GM18909 (cell line): ENCODE data around the gene CASD1.
A peak's percentile ranks its signal among the peaks of the same experiment; 100 is the strongest.

Source experiments
- ATAC-seq: cut with Tn5 transposase; IDR thresholded peaks from one replicate; pipeline ENCODE4 v1.9.1; 2021; ENCODE audit warnings: mild to moderate bottlenecking; ENCODE audit not compliant: unreplicated experiment, poor library complexity

CASD1 gene

DNA sequence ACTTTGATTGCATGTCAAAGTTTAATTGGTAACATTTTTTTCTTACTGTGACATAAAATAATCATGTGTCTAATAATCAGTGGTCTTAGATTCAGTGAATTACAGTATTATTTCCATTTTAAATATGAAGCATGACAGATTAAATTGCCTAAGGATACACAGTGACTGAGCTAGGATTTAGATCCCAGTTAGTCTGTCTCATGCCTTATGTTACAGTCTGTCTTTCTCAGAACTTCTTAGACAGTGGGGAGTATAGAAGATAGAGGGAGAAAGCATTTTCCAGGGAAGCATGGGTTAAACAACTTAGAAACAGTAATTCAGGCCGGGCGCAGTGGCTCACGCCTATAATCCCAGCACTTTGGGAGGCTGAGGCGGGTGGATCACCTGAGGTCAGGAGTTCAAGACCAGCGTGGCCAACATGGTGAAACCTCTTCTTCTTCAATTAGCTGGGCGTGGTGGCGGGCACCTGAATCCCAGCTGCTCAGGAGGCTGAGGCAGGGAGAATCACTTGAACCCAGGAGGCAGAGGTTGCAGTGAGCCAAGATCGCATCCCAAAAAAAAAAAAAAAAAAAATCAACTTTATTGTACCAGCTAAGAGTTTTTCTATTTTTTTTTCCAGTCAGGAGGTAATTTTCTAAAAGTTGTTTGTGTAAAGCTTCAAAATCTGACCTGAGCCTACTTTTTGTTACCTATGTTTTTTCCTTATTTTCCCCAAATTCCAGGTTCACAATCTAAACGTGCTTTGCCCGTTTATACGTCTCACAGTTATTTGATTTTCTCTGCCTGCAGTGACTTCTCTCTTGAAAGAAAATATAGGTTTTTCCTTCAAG is 3.3 kb downstream of the CASD1 start:
- ATAC-seq, result no peak

DNA sequence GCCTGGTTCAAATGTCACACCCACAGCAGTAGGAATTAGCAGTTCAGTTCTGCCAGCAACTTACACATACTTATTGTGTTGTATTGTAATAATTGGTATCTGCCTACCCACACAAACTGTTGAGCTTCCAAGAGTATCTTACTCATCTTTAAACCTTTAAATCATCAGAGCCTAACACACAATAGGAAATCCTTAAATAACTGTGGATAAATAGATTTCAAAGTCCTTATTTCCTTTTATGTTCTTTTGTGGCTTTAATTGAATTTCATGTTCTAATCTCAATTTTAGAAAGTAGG is 3.9 kb downstream of the CASD1 start:
- no peak for ATAC-seq

GRCh38 chr7:94514140-94514889 is 4.7 kb downstream of the CASD1 start:
- no peak for ATAC-seq

DNA sequence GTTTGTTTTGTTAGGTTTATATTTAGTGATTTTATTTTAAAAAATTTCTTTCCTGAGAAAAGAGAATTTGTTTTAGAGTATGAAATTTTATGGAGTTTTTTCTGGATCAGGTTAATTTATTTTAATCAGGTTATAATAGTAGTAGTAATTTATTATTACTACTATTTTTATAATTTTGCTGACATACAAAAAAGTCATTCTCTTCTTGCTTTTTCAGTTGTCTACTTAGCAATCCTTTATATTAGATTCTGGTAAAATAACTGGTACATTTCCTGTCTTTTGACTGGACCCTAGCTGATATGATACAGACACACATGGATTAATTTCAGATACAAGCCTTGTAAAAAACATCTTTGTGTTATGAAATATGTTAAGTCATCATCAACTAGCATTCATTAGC is 5.3 kb downstream of the CASD1 start:
- ATAC-seq, result no peak

- ATAC-seq, result no peak
Observed at GRCh38 chr7:94525923-94526322, 16.3 kb downstream of the CASD1 start.

GRCh38 chr7:94529516-94529915 is 19.9 kb downstream of the CASD1 start:
- no peak for ATAC-seq

GRCh38 chr7:94530109-94530508 is 20.5 kb downstream of the CASD1 start:
- ATAC-seq, result no peak

DNA sequence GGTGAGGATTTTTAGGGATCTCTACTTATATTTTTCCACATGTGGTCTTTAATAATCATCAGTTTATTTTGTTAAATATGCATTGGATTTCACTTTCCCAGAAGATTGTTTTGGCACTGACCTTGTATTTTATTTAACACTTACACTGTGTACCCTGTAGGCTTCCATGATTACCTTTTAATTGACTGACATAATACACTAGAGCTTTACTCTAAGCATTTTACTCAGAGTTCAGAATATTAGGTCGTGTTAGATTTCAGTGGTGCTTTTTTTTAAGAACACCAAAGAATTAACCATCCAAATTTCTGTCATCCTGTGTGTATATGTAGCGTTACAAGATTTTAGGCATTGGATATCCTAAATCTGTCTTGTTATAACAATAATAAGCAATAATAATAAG is 23.1 kb downstream of the CASD1 start:
- ATAC-seq, result no peak

DNA sequence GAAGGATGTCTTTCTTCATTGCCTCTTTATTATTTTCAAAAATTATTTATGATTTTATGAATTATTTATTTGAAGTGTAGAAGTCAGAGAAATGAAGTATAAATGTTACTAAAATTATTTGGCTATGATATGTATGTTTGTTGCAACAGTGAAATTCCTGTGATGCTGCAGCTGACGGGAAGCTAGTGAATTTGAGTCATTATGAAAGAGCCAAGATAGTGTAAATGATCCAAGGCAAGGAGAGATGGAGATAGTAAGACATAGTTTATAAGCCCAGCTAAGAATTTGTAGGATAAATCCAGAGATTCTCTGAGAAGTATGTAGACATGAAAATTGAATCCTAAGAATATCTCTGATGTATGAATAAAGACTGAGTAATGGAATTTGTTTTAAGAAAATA is 30.8 kb downstream of the CASD1 start:
- ATAC-seq, result no peak

GRCh38 chr7:94547126-94547525 is 37.5 kb downstream of the CASD1 start:
- no peak for ATAC-seq

DNA sequence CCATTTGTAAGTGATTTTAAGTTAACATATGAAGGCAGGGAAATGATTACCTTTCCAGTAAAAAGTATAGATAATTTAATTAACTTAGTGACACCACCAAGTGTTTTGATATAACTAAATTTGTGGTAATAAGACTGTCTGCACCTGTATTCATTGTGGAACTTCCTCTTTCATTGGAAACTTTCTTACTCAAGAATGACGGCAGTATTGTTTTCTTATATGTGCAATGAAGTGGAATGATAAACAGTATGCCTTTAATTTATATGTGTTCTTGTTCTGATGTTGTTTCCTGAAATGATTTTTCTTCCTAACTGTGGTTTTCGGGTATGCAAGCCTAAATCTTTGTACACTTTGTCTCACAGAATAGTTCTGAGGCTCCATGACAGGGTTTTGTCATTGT is 46.4 kb downstream of the CASD1 start:
- ATAC-seq, result peak; percentile 87

DNA sequence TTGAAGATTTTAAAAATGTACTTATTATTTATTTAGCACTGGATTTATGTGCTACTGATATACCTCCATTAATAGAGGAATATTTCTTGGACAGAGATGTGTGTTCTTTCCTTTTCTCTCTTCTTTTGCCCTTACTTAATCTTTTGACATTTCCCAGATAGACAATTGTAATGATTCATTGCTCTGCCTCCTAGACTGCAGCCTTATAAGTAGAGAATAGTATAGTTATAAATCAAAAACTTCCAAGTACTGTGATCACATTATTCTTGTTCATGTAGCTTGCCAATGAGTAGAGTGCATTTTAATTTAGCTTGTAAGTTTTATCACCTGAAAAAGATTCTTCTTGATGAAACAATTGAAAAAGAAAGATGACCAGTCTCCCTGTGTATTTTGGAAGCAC is 47.6 kb downstream of the CASD1 start:
- no peak for ATAC-seq

DNA sequence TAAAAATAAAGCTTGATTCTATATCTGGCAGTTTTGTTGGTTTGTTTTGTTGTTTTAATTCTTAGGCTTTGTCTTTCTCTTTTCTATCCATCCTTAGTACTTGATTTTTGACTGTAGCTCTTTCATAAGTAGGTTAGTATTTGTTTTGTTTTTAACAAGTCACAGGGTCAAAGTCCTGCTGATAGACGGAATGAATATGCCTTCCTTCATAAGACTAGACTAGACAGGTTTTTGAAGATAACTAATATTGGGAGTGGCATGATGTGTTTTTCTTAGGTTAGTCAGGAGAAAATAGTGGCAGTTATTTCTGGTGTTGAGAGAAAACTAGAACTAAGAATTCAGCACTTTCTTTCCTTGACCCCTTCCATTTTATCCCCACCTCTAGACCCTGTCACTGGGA is 50.4 kb downstream of the CASD1 start:
- ATAC-seq, result no peak

DNA sequence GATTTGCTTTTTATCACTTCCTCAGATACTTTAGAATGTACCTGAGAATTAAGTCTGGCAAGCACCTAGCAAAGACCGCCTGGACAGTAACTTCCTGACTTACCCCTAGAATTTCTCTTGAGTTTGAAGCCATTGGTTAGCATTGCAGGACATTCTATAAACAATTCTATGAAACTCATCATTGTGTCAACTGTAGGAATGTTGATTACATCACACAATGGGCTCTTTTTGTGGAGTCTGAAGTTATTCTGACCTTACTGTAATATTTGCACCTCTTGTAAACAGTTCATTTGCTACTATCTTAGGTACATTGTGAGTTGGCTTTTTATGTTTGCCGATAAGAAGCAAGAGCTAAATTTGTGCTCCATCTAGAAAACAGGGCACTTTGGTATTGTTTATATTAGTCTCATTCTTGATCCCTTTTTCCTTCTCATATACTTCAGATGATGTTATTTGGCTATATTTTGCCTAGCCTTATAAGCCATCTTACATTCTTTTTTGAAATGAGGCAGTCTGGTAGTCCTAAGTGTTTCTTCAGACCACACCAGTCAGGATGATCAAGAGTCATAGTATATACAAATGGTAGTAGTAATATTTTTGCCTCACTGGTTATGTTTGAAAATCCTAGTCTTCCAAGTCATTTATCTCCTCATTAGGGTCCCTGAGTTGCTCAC is 52.4 kb downstream of the CASD1 start:
- no peak for ATAC-seq

DNA sequence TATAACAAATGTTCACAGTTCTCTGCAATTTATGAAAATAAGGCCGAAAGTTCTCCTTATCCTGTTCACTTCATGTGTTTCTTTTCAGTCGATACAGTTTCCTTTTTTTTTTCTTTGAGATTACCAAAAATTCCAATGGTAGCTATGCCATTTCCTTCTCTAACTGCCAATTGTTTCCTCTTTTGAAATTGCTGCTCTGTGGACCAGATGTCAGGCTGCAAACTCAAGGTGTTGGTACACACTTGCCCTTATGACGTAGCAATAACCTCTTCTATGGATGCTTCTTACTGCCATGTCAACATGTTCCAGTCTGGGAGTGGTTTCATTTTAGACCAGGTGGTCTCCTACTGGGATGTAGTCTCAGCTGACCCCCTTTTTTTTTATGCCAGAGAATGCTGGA is 52.9 kb downstream of the CASD1 start:
- no peak for ATAC-seq

DNA sequence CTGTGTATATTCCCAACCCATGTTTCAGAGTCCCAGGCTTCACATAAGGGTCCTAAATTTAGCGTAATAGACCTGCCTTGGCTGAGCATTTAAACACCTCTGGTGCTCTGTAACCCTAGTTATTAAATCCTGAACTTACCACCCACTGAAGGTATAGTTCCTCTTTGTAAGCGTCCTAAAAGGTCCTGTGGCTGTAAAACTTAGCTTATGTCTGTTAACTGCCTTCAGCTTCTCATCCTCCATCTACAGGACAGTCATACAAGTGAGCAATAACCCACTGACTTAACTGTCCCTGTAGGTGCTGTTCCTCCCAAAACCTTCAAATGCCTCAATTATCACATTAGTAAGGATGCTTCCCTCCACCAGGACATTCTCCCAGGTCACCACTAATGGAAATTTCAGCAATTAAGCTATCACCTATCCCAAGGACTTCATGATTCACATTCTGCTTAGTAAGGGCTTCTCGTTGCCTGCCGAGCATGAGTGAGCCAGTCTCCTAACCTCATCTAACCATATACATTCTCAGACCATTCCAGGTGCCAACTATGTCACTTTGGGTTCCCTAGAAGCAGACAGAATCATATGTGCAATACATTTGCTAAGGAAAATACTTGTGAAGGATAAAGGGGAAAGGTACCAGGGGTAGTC is 55.8 kb downstream of the CASD1 start:
- no peak for ATAC-seq

DNA sequence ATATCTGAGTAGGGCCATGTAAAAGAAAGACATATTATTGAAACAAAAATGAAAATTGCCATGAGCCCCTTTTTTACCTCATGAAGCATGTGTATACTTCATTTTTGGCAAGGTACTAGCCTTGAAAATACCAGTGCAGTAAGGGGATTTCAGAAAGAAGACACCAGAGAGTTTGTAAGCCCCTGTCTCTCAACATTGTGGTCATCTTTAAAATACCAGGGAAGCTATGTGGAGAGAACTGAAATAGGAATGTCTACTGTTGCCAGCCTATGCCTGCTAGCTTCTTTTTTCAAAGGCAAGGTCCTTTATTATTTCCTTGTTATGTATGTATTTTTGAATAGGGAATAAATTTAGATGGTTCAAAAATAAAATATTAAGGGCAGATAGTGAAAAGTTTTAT is 57.8 kb downstream of the CASD1 start:
- no peak for ATAC-seq

DNA sequence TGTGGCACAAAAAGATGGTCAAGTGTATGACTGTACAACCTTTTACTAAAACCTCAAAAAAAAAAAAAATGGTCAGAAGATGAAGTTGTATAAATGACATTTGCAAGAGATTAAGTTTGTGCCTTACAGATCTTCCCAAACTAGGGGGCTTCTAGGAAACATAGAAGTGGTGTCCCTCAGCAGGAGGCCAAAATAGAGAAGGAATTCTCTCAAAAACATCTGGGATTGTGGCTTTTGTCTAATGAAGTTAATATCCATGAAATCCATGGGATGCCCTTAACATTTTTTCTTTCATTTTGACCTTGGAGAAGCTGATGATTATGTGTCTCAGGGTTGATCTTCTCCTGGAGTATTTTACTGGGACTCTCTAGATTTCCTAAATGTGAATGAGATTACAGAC is 62.2 kb downstream of the CASD1 start:
- ATAC-seq, result no peak

DNA sequence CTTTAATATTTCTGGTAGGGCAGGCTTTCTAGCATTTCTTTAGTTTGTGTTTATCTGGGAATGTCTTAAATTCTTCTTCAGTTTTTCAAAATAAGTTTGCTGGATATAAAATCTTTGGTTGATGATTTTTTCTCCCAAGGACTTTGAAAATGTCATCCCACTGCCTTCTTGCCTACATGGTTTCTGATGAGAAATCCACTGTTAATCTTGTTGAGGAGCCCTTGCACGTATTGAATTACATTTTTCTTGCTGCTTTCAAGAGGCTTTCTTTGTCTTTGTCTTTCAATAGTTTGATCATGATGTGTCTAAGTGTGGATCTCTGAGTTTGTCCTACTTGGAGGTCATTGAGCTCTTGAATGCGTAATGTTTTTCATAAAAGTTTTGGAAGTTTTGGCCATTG is 66.0 kb downstream of the CASD1 start:
- no peak for ATAC-seq

- no peak for ATAC-seq
Observed at GRCh38 chr7:94576316-94576715, 66.7 kb downstream of the CASD1 start.

- ATAC-seq, result no peak
Observed at GRCh38 chr7:94577357-94577756, 67.7 kb downstream of the CASD1 start.
